PC-9 (cell line): ENCODE data around the gene SLC46A1. TPM values are rescaled to one million over a fixed set of nuclear protein-coding genes. Genes with fewer than 3 reads are reported as not detected.

Experiments used
- BruUV-seq: library from RNA; stranded (reverse); fragments of 400-500 nt; replicated peaks from 2 replicates; lab custom pipeline; 2021; lab: Mats Ljungman, UMichigan
- CTCF ChIA-PET: fragments of 300-600 bp; sonication (Branson Sonifier 250); formaldehyde crosslinking; loops from one replicate; lab custom pipeline; 2022; ENCODE audit warnings: antibody characterized with exemption; lab: Charles Lee
- POLR2A ChIA-PET: fragments of 300-600 bp; sonication (Branson Sonifier 250); formaldehyde crosslinking; loops from one replicate; lab custom pipeline; 2022; ENCODE audit warnings: antibody characterized with exemption; ENCODE audit not compliant: unreplicated experiment; lab: Charles Lee
- DNase-seq, 2 experiments: peaks; one replicate each; pipeline versions ENCODE4 v3.0.0 to v3.0.0-alpha.2; 2015 to 2022; ENCODE audit warnings: mixed read lengths in 1 of 2
- H2AFZ ChIP-seq: fragments of 200-600 bp; sonication (generic); 2 replicates; pipeline ENCODE4 v1.8.1; 2017; ENCODE audit warnings: antibody characterized with exemption
- H3F3A ChIP-seq: fragments of 200-600 bp; sonication (generic); 2 replicates; pipeline ENCODE4 v1.8.1; 2017; ENCODE audit warnings: antibody characterized with exemption, mild to moderate bottlenecking, low read depth; ENCODE audit not compliant: insufficient read depth
- H3K27ac ChIP-seq: fragments of 200-600 bp; sonication (generic); 2 replicates; pipeline ENCODE4 v1.6.1; 2016; ENCODE audit warnings: mixed run types
- H3K27me3 ChIP-seq: fragments of 200-600 bp; sonication (generic); 2 replicates; pipeline ENCODE4 v1.6.1; 2016; ENCODE audit warnings: low read depth, mixed run types; ENCODE audit not compliant: insufficient read depth
- H3K36me3 ChIP-seq: fragments of 200-600 bp; sonication (generic); 2 replicates; pipeline ENCODE4 v1.6.1; 2016; ENCODE audit warnings: low read depth, mixed run types
- H3K4me1 ChIP-seq: fragments of 200-600 bp; sonication (generic); replicated peaks from 2 replicates; pipeline ENCODE4 v1.6.1; 2016; ENCODE audit warnings: mixed run types; ENCODE audit not compliant: insufficient read depth
- H3K4me2 ChIP-seq: fragments of 200-600 bp; sonication (generic); 2 replicates; pipeline ENCODE4 v1.6.1; 2017; ENCODE audit warnings: mixed run types
- H3K4me3 ChIP-seq: fragments of 200-600 bp; sonication (generic); 2 replicates; pipeline ENCODE4 v1.6.1; 2016; ENCODE audit warnings: mixed run types
- H3K79me2 ChIP-seq: fragments of 200-600 bp; sonication (generic); 2 replicates; pipeline ENCODE4 v1.6.1; 2017; ENCODE audit warnings: low read depth, mixed run types
- H3K9me2 ChIP-seq: fragments of 200-600 bp; sonication (generic); 2 replicates; pipeline ENCODE4 v1.8.1; 2017; ENCODE audit warnings: mild to moderate bottlenecking; ENCODE audit not compliant: insufficient read depth
- H3K9me3 ChIP-seq: fragments of 200-600 bp; sonication (generic); 2 replicates; pipeline ENCODE4 v1.8.1; 2016; ENCODE audit warnings: low read depth; ENCODE audit not compliant: insufficient read depth
- H4K20me1 ChIP-seq: fragments of 200-600 bp; sonication (generic); 2 replicates; pipeline ENCODE4 v1.8.1; 2017; ENCODE audit not compliant: insufficient read depth
- CTCF ChIP-seq: fragments of 200-600 bp; sonication (generic); conservative IDR thresholded peaks from 2 replicates; pipeline ENCODE4 v1.6.1; 2017; ENCODE audit warnings: mixed run types, antibody characterized with exemption, mild to moderate bottlenecking, moderate library complexity
- EZH2 ChIP-seq: fragments of 200-600 bp; sonication (generic); IDR thresholded peaks from 2 replicates; pipeline ENCODE4 v1.8.0; 2017; ENCODE audit warnings: antibody characterized with exemption, low read depth
- intact Hi-C: fragments of 100-400 bp; cut with micrococcal nuclease; formaldehyde crosslinking; loops from one replicate; pipeline ENCODE4 v1.10.0; 2022; ENCODE audit not compliant: unreplicated experiment
- total RNA-seq: library from RNA; stranded (reverse); gene quantifications from 2 replicates; pipeline ENCODE4 v1.2.3, GENCODE V29; 2021

Gene SLC46A1
- total RNA-seq, 1 experiment from 2014 or later: 14.9 TPM

DNA sequence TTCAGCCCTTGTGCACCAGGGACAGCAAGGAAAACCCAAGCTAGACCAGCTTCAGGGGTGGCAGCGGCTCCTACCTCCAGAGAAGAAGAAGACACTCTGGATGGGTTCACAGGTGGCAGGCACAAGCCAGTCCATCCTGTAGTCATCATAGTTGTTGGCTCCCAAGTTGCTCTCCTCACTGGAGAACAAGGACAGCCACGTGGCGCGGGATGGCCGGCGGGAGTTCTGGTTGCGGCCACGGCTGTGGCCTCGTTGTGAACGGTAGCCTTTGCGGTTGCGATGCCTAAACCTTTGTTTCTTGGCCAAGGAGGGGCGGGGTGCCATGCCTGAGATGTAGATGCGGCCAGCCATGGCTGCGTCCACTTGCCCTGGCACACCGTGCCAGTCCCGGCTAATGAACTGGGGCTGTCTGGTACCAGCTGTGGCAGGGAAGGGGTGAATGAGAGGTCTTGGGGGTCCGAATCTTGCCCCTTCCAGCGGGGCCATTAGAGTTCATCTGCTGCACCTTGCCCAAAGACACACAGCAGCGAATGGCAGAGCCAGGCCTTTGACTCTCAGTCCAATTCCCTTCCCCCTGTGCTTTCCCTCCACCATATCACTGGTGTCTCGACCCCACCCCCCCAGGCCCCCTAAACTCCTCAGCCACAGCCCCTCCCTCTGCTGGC is 38.2 kb downstream of the SLC46A1 start:
- no peak overlapping the region for H3K27ac ChIP-seq
- no peaks in the 10 kb centered on the region for H3K79me2 ChIP-seq
- peaks cover 17% of the 10 kb centered on the region; the same call in 1 of the 2 replicates for H3F3A ChIP-seq
- no peak overlapping the region for H3K4me3 ChIP-seq
- peaks cover 18% of the 10 kb centered on the region for H3K4me1 ChIP-seq
- ChIA-PET CTCF (no interaction called here), POLR2A (interaction anchor here (0.7 kb wide), 1 partner anchor 151 kb away, joined by 7 read pairs; no protein-coding TSS in a partner anchor)
- H3K9me2 ChIP-seq: no peaks in the 10 kb centered on the region
- no peak overlapping the region for H2AFZ ChIP-seq
- H4K20me1 ChIP-seq: no peaks in the 10 kb centered on the region; the same call in 1 of the 2 replicates
- no peak for DNase-seq
- H3K4me2 ChIP-seq: no peak overlapping the region
- H3K9me3 ChIP-seq: no peaks in the 10 kb centered on the region
- no peaks in the 10 kb centered on the region for H3K27me3 ChIP-seq
- TF ChIP-seq CTCF (no peak), EZH2 (no peak)
- intact Hi-C loops: no loop called here
- no TSS peak for BruUV-seq
- H3K36me3 ChIP-seq: 0 out of 2 replicates have a peak, but pooled peaks cover 4% of the 10 kb centered on the region

- Histone ChIP-seq H3K4me1 (peaks cover 18% of the 10 kb centered on the region), H3K9me2 (no peaks in the 10 kb centered on the region), H3K79me2 (no peaks in the 10 kb centered on the region), H2AFZ (no peak overlapping the region), H3F3A (peaks cover 17% of the 10 kb centered on the region; the same call in 1 of the 2 replicates), H3K4me2 (no peak overlapping the region), H3K27ac (no peak overlapping the region), H3K36me3 (0 out of 2 replicates have a peak, but pooled peaks cover 4% of the 10 kb centered on the region), H4K20me1 (no peaks in the 10 kb centered on the region; the same call in 1 of the 2 replicates), H3K27me3 (no peaks in the 10 kb centered on the region), H3K4me3 (no peak overlapping the region), H3K9me3 (no peaks in the 10 kb centered on the region)
- no peak for TF ChIP-seq EZH2
- TF ChIP-seq CTCF: no peak
- ChIA-PET POLR2A (no interaction called here), CTCF (interaction anchor here (0.6 kb wide), 1 partner anchor 1565 kb away, joined by 6 read pairs; no protein-coding TSS in a partner anchor)
- DNase-seq: no peak
- BruUV-seq: no TSS peak
- intact Hi-C loops: no loop called here
These were observed 39.4 kb downstream of the SLC46A1 start for GRCh38 chr17:28366605-28367004.

DNA sequence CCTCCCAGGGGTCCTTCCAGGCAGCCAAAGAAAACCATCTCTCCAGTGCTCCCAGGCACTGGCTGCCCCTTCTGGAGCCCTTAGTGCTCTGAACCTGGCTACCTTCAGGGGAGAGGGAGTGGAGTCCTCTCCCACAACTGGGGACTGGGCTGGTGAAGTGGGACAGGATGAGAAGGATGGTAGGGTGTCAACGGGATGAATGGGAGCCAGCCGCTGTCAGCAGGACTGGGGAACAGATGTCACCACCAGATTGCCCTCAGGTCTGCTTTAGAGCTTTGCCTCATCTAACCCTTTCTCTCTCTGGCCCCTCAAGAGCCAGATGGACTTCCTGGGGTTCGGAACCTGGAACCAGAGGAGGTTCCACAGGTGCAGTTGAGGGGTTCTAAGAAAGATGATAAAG is 40.5 kb downstream of the SLC46A1 start:
- no peaks in the 10 kb centered on the region for H3K79me2 ChIP-seq
- CTCF ChIA-PET: no interaction called here

More for the DNA sequence above, 40.5 kb downstream of the SLC46A1 start:
- H3K9me2 ChIP-seq: no peaks in the 10 kb centered on the region
- no peak overlapping the region for H3K4me3 ChIP-seq
- H4K20me1 ChIP-seq: no peaks in the 10 kb centered on the region; the same call in 1 of the 2 replicates
- H3K4me2 ChIP-seq: no peak overlapping the region
- no peak for DNase-seq
- POLR2A ChIA-PET: no interaction called here
- H3K9me3 ChIP-seq: no peaks in the 10 kb centered on the region
- no peak overlapping the region for H3K27ac ChIP-seq
- intact Hi-C loops: no loop called here
- no peaks in the 10 kb centered on the region for H3K27me3 ChIP-seq
- H2AFZ ChIP-seq: no peak overlapping the region
- peaks cover 14% of the 10 kb centered on the region; the same call in 1 of the 2 replicates for H3F3A ChIP-seq
- peaks cover 10% of the 10 kb centered on the region for H3K4me1 ChIP-seq
- peaks cover 7% of the 10 kb centered on the region; the same call in 1 of the 2 replicates for H3K36me3 ChIP-seq
- no peak for TF ChIP-seq CTCF
- TF ChIP-seq EZH2: no peak
- no TSS peak for BruUV-seq
